Measurements from ENCODE around the gene JARID2. TPM values are rescaled to one million over a fixed set of nuclear protein-coding genes. Genes with fewer than 3 reads are reported as not detected.

JARID2 gene
- total and polyA plus RNA-seq, 9 of the 15 experiments (the other 6 are each of a cell fraction or from before 2014, with no cell fraction given): 5.0 to 29.0 (median 15.6) TPM

GRCh38 chr6:15264902-15265761, 19.3 kb downstream of the JARID2 start (continued):
- TF ChIP-seq MITF (IDR thresholded peaks at IDR 0.05) (no peak), HDAC2 (IDR thresholded peaks at IDR 0.05) (peak; percentile 86), TFE3 (CRISPR knock-in tag; IDR thresholded peaks at IDR 0.05) (no peak), BRF1 (IDR thresholded peaks at IDR 0.05; ENCODE audit: borderline replicate concordance, extremely low read depth, insufficient read length) (no peak), BACH1 (tag; IDR thresholded peaks at IDR 0.05) (no peak), FOXA1 (IDR thresholded peaks at IDR 0.05; ENCODE audit: borderline replicate concordance) (no peak), BRD9 (IDR thresholded peaks at IDR 0.05; ENCODE audit: low read depth, partially characterized antibody) (no peak), MAFG (tag; conservative IDR thresholded peaks at IDR 0.05) (no peak), TAF9B (IDR thresholded peaks at IDR 0.05; ENCODE audit: partially characterized antibody) (peak; percentile 2), NBN (IDR thresholded peaks at IDR 0.05; ENCODE audit: low read depth) (no peak), PHB2 (IDR thresholded peaks at IDR 0.05; ENCODE audit: low read depth) (no peak), ZNF165 (CRISPR knock-in tag; IDR thresholded peaks at IDR 0.05; ENCODE audit: borderline replicate concordance) (no peak), RBM34 (IDR thresholded peaks at IDR 0.05; ENCODE audit: borderline replicate concordance, insufficient read depth, low read length) (no peak), SMAD1 (IDR thresholded peaks at IDR 0.05; ENCODE audit: low read depth, low read length, partially characterized antibody) (peak; percentile 81), TCF7 (IDR thresholded peaks at IDR 0.05; ENCODE audit: borderline replicate concordance) (no peak), CLOCK (CRISPR knock-in tag; IDR thresholded peaks at IDR 0.05; ENCODE audit: borderline replicate concordance) (no peak), TGIF2 (CRISPR knock-in tag; IDR thresholded peaks at IDR 0.05) (no peak), SRSF9 (IDR thresholded peaks at IDR 0.05; ENCODE audit: borderline replicate concordance, low read depth, low read length) (no peak), NR0B1 (IDR thresholded peaks at IDR 0.05; ENCODE audit: partially characterized antibody) (no peak)

All from K562 (cell line).